H1 (cell line): ENCODE data around the gene COL19A1. TPM values are rescaled to one million over a fixed set of nuclear protein-coding genes. Genes with fewer than 3 reads are reported as not detected.

Experiments used
- CTCF ChIA-PET: fragments of 300-600 bp; sonication (Branson Sonifier 250); formaldehyde crosslinking; loops from one replicate; lab custom pipeline; 2021; ENCODE audit not compliant: partially characterized antibody; lab: Charles Lee
- POLR2A ChIA-PET: fragments of 300-600 bp; sonication (Branson Sonifier 250); formaldehyde crosslinking; loops from one replicate; lab custom pipeline; 2021; ENCODE audit warnings: inconsistent platforms; ENCODE audit not compliant: partially characterized antibody; lab: Charles Lee
- DNase-seq, 2 experiments: peaks; one replicate each; pipeline versions ENCODE4 v3.0.0 to v3.0.0-alpha.2; 2010 to 2022; ENCODE audit warnings: low spot score in 2 of 2, low read depth in 1 of 2, mixed read lengths in 1 of 2
- FAIRE-seq: peaks from 2 replicates; lab custom pipeline; 2011; peaks lifted over from hg19 to GRCh38; lab: Jason Lieb, UNC
- H2AFZ ChIP-seq: 2 replicates; pipeline ENCODE4 v1.8.1; 2012; ENCODE audit warnings: low read length, inconsistent platforms
- H2AK5ac ChIP-seq: 2 replicates; pipeline ENCODE4 v1.6.1; 2013; ENCODE audit warnings: low read depth, low read length
- H2BK120ac ChIP-seq: replicated peaks from 2 replicates; pipeline ENCODE3; 2013; ENCODE audit warnings: low read depth, low read length, inconsistent platforms
- H2BK12ac ChIP-seq: 2 replicates; pipeline ENCODE4 v1.6.1; 2013; ENCODE audit warnings: low read depth, low read length
- H2BK15ac ChIP-seq: 2 replicates; pipeline ENCODE4 v1.6.1; 2013; ENCODE audit warnings: low read length
- H2BK20ac ChIP-seq: 2 replicates; pipeline ENCODE4 v1.6.1; 2013; ENCODE audit warnings: low read length
- H2BK5ac ChIP-seq: 2 replicates; pipeline ENCODE4 v1.6.1; 2013; ENCODE audit warnings: low read depth, low read length
- H3K14ac ChIP-seq: 2 replicates; pipeline ENCODE4 v1.6.1; 2013; ENCODE audit warnings: inconsistent platforms; ENCODE audit not compliant: insufficient read length
- H3K18ac ChIP-seq: 2 replicates; pipeline ENCODE4 v1.6.1; 2013; ENCODE audit warnings: low read length; ENCODE audit errors: extremely low read depth
- H3K23ac ChIP-seq: 2 replicates; pipeline ENCODE4 v1.6.1; 2013; ENCODE audit warnings: inconsistent platforms; ENCODE audit not compliant: insufficient read length
- H3K23me2 ChIP-seq: 2 replicates; pipeline ENCODE4 v1.6.1; 2013; ENCODE audit warnings: low read depth, low read length
- H3K27ac ChIP-seq: 2 replicates; pipeline ENCODE4 v1.6.1; 2011; ENCODE audit warnings: low read depth, low read length, inconsistent platforms
- H3K27me3 ChIP-seq, 4 experiments: replicated peaks in 1 of 4; 1 replicate in 1 of 4; 2 replicates in 3 of 4; pipeline versions ENCODE4 v1.6.1 to v1.8.1; 2011 to 2013; ENCODE audit warnings: low read length in 3 of 4, mild to moderate bottlenecking in 3 of 4, inconsistent platforms in 2 of 4, mixed read lengths in 2 of 4, moderate library complexity in 1 of 4; ENCODE audit not compliant: control insufficient read depth in 3 of 4, insufficient read depth in 3 of 4; ENCODE audit errors: extremely low read depth in 1 of 4
- H3K36me3 ChIP-seq, 4 experiments: 2 replicates each; pipeline versions ENCODE4 v1.6.1 to v1.8.1; 2011 to 2013; ENCODE audit warnings: mild to moderate bottlenecking in 4 of 4, low read length in 3 of 4, moderate library complexity in 2 of 4, control low read depth in 1 of 4, inconsistent platforms in 1 of 4; ENCODE audit not compliant: insufficient read depth in 4 of 4, control insufficient read depth in 2 of 4
- H3K4ac ChIP-seq: replicated peaks from 2 replicates; pipeline ENCODE3; 2013; ENCODE audit warnings: low read length, low read depth, mixed read lengths, inconsistent platforms; ENCODE audit not compliant: insufficient read length
- H3K4me1 ChIP-seq, 4 experiments: replicated peaks in 1 of 4; 1 replicate in 1 of 4; 2 replicates in 3 of 4; pipeline versions ENCODE4 v1.6.1 to v1.8.1; 2011 to 2013; ENCODE audit warnings: low read length in 3 of 4, inconsistent platforms in 2 of 4, mixed read lengths in 1 of 4; ENCODE audit not compliant: insufficient read depth in 4 of 4, control insufficient read depth in 3 of 4
- H3K4me2 ChIP-seq, 2 experiments: 2 replicates each; pipeline versions ENCODE4 v1.6.1 to v1.8.1; 2011 to 2013; ENCODE audit warnings: low read depth in 2 of 2, low read length in 2 of 2, control low read depth in 1 of 2, inconsistent platforms in 1 of 2, mild to moderate bottlenecking in 1 of 2; ENCODE audit not compliant: insufficient read depth in 1 of 2
- H3K4me3 ChIP-seq, 4 experiments: fragments of 200-600, 300-600 bp in 1 of 4; sonication (generic), shearing (Covaris generic), sonication (Bioruptor Twin) in 1 of 4; 2 replicates each; pipeline versions ENCODE4 v1.5.1 to v1.8.1; 2011 to 2016; ENCODE audit warnings: low read length in 4 of 4, low read depth in 3 of 4, control low read depth in 2 of 4, inconsistent platforms in 2 of 4, mild to moderate bottlenecking in 2 of 4, mixed read lengths in 1 of 4, moderate library complexity in 1 of 4; ENCODE audit not compliant: insufficient read depth in 2 of 4; ENCODE audit errors: extremely low read depth in 1 of 4
- H3K56ac ChIP-seq: replicated peaks from 2 replicates; pipeline ENCODE3; 2013; ENCODE audit warnings: low read depth, mild to moderate bottlenecking, mixed read lengths, low read length, inconsistent platforms; ENCODE audit not compliant: insufficient read length
- H3K79me1 ChIP-seq: 2 replicates; pipeline ENCODE4 v1.6.1; 2013; ENCODE audit warnings: low read depth, low read length, control low read depth
- H3K79me2 ChIP-seq, 2 experiments: 2 replicates each; pipeline versions ENCODE4 v1.6.1 to v1.8.1; 2012 to 2013; ENCODE audit warnings: low read length in 2 of 2, mild to moderate bottlenecking in 2 of 2, inconsistent platforms in 1 of 2; ENCODE audit not compliant: insufficient read depth in 2 of 2, control insufficient read depth in 1 of 2
- H3K9ac ChIP-seq, 4 experiments: replicated peaks in 1 of 4; 1 replicate in 1 of 4; 2 replicates in 3 of 4; pipeline versions ENCODE4 v1.6.1 to v1.8.1; 2011 to 2013; ENCODE audit warnings: low read depth in 3 of 4, low read length in 3 of 4, control low read depth in 2 of 4, mild to moderate bottlenecking in 2 of 4, moderate library complexity in 2 of 4, inconsistent platforms in 1 of 4; ENCODE audit errors: extremely low read depth in 1 of 4
- H3K9me3 ChIP-seq, 2 experiments: 2 replicates each; pipeline versions ENCODE4 v1.6.1 to v1.8.1; 2012 to 2013; ENCODE audit warnings: mild to moderate bottlenecking in 2 of 2, moderate library complexity in 2 of 2, control low read depth in 1 of 2, inconsistent platforms in 1 of 2, low read depth in 1 of 2, low read length in 1 of 2, mixed read lengths in 1 of 2; ENCODE audit not compliant: insufficient read depth in 2 of 2
- H4K20me1 ChIP-seq, 2 experiments: replicated peaks in 1 of 2; 2 replicates each; pipeline versions ENCODE3 to v1.8.1; 2011 to 2013; ENCODE audit warnings: inconsistent platforms in 2 of 2, low read length in 2 of 2, mild to moderate bottlenecking in 1 of 2; ENCODE audit not compliant: insufficient read depth in 2 of 2, control insufficient read depth in 1 of 2
- H4K5ac ChIP-seq: 2 replicates; pipeline ENCODE4 v1.6.1; 2013; ENCODE audit warnings: low read length, low read depth, mixed read lengths, inconsistent platforms; ENCODE audit not compliant: insufficient read length
- H4K8ac ChIP-seq: 2 replicates; pipeline ENCODE4 v1.8.0; 2013; ENCODE audit warnings: mild to moderate bottlenecking, moderate library complexity, low read length, inconsistent platforms; ENCODE audit not compliant: insufficient read depth; ENCODE audit errors: extremely low read depth
- H4K91ac ChIP-seq: replicated peaks from 2 replicates; pipeline ENCODE3; 2013; ENCODE audit warnings: low read length, mixed read lengths, inconsistent platforms; ENCODE audit not compliant: insufficient read length
- BRCA1 ChIP-seq: IDR thresholded peaks from 2 replicates; pipeline ENCODE4 v1.6.1; 2012; ENCODE audit warnings: low read depth, low read length, improper control_type of control experiment
- E2F6 ChIP-seq: IDR thresholded peaks from 2 replicates; pipeline ENCODE4 v1.6.1; 2012; ENCODE audit warnings: inconsistent platforms
- HDAC6 ChIP-seq: IDR thresholded peaks from one replicate; pipeline ENCODE4 v1.7.1; 2012; ENCODE audit warnings: low read depth, mild to moderate bottlenecking, inconsistent platforms, low read length, moderate library complexity
- KDM5A ChIP-seq: fragments of 200-600 bp; IDR thresholded peaks from 2 replicates; pipeline ENCODE4 v1.7.1; 2012; ENCODE audit warnings: mild to moderate bottlenecking, low read length, inconsistent platforms, mixed read lengths
- SP1 ChIP-seq: IDR thresholded peaks from 2 replicates; pipeline ENCODE4 v1.6.1; 2011; ENCODE audit warnings: low read depth, low read length
- SRF ChIP-seq: IDR thresholded peaks from 2 replicates; pipeline ENCODE4 v1.6.1; 2011; ENCODE audit warnings: mild to moderate bottlenecking, low read depth, low read length, moderate library complexity
- SUZ12 ChIP-seq: fragments of 200-600 bp; sonication (generic); IDR thresholded peaks from 2 replicates; pipeline ENCODE4 v1.6.1; 2012; ENCODE audit warnings: mild to moderate bottlenecking, inconsistent platforms, low read length, moderate library complexity, mixed read lengths
- WGBS, 2 experiments: shearing (Covaris generic) in 1 of 2; methylation state at CpG; one replicate each; pipeline versions ENCODE4 v1.1.6 to v1.1.7; 2013 to 2015; ENCODE audit warnings: low lambda C conversion rate in 2 of 2, mixed read lengths in 2 of 2, inconsistent platforms in 1 of 2, low coverage in 1 of 2, missing lambda C conversion rate in 1 of 2; ENCODE audit not compliant: insufficient replicate concordance in 2 of 2, insufficient coverage in 1 of 2, insufficient read length in 1 of 2; ENCODE audit errors: extremely low coverage in 1 of 2, missing lambda C conversion rate in 1 of 2; 5-methylcytosine and 5-hydroxymethylcytosine counted together
- polyA plus RNA-seq, 7 experiments: library from polyadenylated mRNA; depleted of rRNA in 3 of 7; stranded (reverse) in 5 of 7; unstranded in 2 of 7; fragments of >200 nt in 5 of 7; fragments of 200-250 nt in 2 of 7; gene quantifications; 1 replicate in 5 of 7; 2 replicates in 1 of 7; 4 replicates in 1 of 7; pipeline versions ENCODE4 v1.2.1 to v1.2.3, GENCODE V29; 2011 to 2013; ENCODE audit warnings: missing spikeins in 2 of 7, mixed read lengths in 2 of 7
- total RNA-seq: library from RNA; stranded (reverse); fragmentation: NEBNext Ultra II Directional; extraction: Animal tissue kit (Norgen Biotek cat#: 25700); gene quantifications from 2 replicates; pipeline ENCODE4 v1.2.1, GENCODE V29; 2021
- TF ChIP-seq, protein P1 (sequence below): IDR thresholded peaks from 2 replicates; pipeline ENCODE4 v1.6.1; 2012; ENCODE audit warnings: inconsistent platforms

The COL19A1 gene
- total and polyA plus RNA-seq, 2 of the 8 experiments (the other 6 are each of a cell fraction or from before 2014, with no cell fraction given), result not detected

DNA sequence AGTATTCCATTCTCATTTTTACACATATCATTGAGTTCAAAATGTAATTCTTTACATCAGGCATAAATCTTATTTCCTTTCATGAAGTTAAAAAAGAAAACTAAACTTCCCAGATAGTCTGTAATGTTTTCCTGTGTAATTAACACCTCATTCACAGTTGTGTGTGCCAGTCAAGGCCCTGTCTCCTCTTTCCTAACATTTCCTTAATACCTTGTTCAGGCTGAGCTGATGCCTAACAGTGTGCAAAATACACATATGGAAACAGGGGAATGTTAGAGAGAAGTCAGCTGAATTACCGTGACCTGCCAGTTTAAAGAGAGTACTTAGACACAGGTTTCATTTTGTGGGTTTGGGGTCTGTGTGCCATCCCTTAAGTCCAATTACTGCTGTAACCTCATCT, 227.8 kb downstream of the COL19A1 start:
- no peak overlapping the region for H3K18ac ChIP-seq
- H4K5ac ChIP-seq, result no peak overlapping the region
- no peak overlapping the region for H3K56ac ChIP-seq
- TF ChIP-seq SRF (no peak), HDAC6 (no peak), SP1 (no peak), BRCA1 (no peak), SUZ12 (no peak), E2F6 (no peak), KDM5A (no peak)
- TF ChIP-seq, protein P1, sequence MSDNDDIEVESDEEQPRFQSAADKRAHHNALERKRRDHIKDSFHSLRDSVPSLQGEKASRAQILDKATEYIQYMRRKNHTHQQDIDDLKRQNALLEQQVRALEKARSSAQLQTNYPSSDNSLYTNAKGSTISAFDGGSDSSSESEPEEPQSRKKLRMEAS, result no peak
- no peaks in the 10 kb centered on the region for H3K36me3 ChIP-seq
- no peak overlapping the region for H2AFZ ChIP-seq
- H3K9ac ChIP-seq, result no peak overlapping the region
- H2BK15ac ChIP-seq, result no peak overlapping the region
- H3K79me2 ChIP-seq, result no peaks in the 10 kb centered on the region
- ChIA-PET CTCF (interaction anchor here (2.6 kb wide), 1 partner anchor 13 kb away, joined by 11 read pairs; no protein-coding TSS in a partner anchor), POLR2A (no interaction called here)
- H3K4me3 ChIP-seq, result no peak overlapping the region
- no peak for DNase-seq
- H3K9me3 ChIP-seq, result no peaks in the 10 kb centered on the region
- no peak overlapping the region for H3K27ac ChIP-seq
- no peaks in the 10 kb centered on the region for H4K20me1 ChIP-seq
- WGBS, 2 experiments, result 92% methylated on average over 1 of the region's 1 CpG; no CpG with 5 or more reads in 1 of the 2 experiments
- H3K14ac ChIP-seq, result no peak overlapping the region
- no peak overlapping the region for H2BK120ac ChIP-seq
- H3K27me3 ChIP-seq, result no peaks in the 10 kb centered on the region
- no peak overlapping the region for H4K91ac ChIP-seq
- H3K4me2 ChIP-seq, result no peak overlapping the region
- no peak overlapping the region for H3K4ac ChIP-seq
- H3K23ac ChIP-seq, result no peak overlapping the region
- H2BK5ac ChIP-seq, result no peak overlapping the region
- H3K4me1 ChIP-seq, result no peaks in the 10 kb centered on the region
- H2AK5ac ChIP-seq, result no peak overlapping the region
- no peaks in the 10 kb centered on the region for H3K23me2 ChIP-seq
- H4K8ac ChIP-seq, result no peak overlapping the region
- H2BK12ac ChIP-seq, result no peak overlapping the region
- H2BK20ac ChIP-seq, result no peak overlapping the region
- no peak for FAIRE-seq
- no peaks in the 10 kb centered on the region for H3K79me1 ChIP-seq
